WI38 (cell line): ENCODE measurements around the gene GPANK1.

Experiments
- H3K4me3 ChIP-seq: 2 replicates; pipeline ENCODE4 v1.5.1; 2011; ENCODE audit warnings: low read depth, mild to moderate bottlenecking, control low read depth, low read length
- TF ChIP-seq, protein P1 (sequence below): IDR thresholded peaks from 2 replicates; pipeline ENCODE4 v1.5.1; 2012; ENCODE audit warnings: low read depth, mild to moderate bottlenecking, control low read depth, low read length

GPANK1 gene

DNA sequence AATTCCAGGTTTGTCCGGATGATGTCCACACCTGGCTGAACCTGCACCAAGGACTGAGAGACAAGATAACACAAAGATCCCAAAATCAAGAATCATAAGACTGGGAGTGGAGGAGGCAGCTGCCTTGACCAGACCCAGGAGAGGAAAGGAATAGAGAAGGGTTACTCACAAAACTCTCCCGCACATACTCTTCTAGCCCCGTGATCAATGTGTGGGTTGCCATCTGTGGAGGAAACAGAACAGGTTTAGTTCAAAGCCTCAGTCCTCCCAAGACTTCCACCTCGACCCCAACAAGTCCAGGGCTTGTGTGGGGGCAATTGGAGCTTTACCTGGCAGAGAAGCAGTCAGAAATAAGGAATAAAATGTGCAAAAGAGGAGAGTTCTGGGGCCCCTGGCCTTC, 23.4 kb downstream of the GPANK1 start:
- TF ChIP-seq, protein P1, sequence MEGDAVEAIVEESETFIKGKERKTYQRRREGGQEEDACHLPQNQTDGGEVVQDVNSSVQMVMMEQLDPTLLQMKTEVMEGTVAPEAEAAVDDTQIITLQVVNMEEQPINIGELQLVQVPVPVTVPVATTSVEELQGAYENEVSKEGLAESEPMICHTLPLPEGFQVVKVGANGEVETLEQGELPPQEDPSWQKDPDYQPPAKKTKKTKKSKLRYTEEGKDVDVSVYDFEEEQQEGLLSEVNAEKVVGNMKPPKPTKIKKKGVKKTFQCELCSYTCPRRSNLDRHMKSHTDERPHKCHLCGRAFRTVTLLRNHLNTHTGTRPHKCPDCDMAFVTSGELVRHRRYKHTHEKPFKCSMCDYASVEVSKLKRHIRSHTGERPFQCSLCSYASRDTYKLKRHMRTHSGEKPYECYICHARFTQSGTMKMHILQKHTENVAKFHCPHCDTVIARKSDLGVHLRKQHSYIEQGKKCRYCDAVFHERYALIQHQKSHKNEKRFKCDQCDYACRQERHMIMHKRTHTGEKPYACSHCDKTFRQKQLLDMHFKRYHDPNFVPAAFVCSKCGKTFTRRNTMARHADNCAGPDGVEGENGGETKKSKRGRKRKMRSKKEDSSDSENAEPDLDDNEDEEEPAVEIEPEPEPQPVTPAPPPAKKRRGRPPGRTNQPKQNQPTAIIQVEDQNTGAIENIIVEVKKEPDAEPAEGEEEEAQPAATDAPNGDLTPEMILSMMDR: no peak
- H3K4me3 ChIP-seq: no peak overlapping the region

DNA sequence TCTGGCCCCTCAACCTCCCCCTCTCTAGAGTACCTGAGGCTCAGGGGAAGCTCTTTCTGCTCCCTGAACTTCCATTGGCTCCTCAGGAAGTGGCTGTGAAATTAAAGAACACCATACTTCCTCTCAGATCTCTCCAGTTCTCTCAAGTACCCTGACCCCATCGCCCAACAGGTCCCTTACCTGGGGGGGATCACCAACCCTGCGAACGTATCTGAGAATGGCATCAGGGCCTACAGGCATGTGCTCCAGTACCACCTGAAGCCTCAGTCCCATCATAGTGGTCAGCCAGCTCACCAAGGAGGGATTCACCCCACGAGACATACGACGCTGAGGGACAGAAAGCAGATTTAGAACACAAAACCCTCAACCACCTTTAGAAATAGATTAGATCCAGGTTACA, 24.2 kb downstream of the GPANK1 start:
- TF ChIP-seq, protein P1: no peak
- no peak overlapping the region for H3K4me3 ChIP-seq

DNA sequence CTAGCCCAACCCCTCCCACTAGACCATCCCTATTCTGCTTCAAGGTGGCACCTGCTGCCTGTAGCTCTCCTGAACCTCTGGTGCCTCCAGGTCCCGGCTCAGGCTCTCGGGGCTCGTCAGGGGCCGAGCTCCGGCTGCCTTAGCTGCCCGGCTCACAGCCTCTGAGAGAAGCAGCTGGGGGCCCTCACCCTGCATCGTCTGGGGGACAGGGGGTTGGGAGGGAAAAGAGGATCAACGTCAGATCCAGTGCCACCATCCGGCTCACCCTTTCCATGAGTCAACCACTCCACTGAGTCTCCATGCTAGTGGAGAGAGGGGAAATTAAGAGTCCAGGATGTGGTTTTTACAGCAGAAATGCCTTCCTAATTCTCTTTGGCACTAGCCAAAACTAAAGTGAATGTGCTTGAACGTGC, 25.3 kb downstream of the GPANK1 start:
- TF ChIP-seq, protein P1: no peak
- H3K4me3 ChIP-seq: no peak overlapping the region

DNA sequence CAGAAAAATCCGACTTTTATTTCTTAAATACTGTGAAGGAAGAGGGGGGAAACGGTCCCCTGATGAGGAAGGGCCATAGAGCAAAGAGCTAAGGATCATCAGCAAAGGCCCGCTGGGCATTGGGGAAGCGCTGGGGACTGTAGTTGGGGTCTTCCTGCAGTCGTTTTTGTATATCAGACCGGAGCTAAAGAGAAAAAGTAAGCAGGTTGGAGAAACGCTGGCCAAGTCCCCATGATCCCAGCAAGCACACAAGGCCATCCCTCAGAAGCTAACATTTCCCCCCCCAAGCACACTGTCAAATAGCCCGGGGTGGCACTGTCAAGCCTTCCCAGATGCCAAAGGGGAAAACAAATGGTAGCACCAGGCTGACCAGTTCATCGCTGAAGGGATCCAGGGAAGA, 25.8 kb downstream of the GPANK1 start:
- H3K4me3 ChIP-seq: no peak overlapping the region
- TF ChIP-seq, protein P1: no peak

DNA sequence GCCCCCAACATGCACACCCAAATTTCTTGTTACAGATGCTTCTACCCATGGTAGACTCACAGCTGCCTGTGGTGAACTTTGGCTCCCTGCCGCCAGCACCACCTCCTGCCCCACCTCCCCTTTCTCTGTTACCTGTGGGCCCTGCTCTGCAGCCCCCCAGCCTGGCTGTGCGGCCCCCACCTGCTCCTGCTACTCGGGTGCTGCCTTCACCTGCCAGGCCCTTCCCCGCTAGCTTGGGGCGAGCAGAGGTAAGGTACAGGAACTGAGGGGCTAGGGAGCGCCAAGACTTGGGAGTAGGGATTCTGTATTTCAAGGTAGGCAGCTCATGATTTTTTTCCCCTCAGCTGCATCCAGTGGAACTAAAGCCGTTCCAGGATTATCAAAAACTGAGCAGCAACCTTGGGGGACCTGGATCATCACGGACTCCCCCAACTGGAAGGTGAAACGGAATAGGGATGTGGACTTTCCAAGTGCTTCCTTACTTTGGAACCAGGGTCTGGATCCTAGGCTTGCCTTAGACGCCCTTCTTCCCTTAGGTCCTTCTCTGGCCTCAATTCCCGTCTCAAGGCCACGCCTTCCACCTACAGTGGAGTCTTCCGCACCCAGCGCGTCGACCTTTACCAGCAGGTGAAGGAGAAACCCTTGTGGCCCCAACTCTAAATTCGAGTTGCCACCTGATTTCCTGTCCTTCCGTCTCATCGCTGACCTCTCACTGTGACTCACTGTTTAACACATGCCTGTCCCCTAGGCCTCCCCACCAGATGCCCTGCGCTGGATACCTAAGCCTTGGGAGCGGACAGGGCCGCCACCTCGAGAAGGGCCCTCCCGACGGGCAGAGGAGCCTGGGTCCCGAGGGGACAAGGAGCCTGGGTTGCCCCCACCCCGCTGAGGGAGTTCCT, 27.9 kb downstream of the GPANK1 start:
- TF ChIP-seq, protein P1: no peak

DNA sequence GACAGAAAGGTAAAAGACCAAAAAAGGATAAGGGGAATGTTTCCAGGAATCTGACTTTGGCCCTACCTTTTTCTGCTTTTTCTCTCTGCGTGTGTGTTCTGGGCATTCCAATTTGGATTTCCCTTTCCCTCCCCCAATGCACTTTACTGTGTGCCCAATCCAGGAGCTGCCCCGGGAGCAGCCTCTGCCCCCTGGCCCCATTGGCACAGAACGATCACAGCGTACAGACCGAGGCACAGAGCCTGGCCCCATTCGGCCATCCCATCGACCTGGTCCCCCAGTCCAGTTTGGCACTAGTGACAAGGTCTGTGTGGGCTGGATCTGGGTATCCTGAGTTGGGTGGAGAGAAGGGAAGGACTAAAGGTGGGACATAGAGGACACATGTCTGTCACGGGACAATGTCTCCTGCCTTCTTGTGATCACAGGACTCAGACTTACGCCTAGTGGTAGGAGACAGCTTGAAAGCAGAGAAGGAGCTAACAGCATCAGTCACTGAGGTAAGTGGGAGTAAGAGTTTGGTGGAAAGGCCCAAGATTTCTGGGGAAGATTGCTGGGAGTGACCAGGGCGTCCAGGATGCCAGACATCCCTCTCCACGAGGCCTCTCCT, 29.7 kb downstream of the GPANK1 start:
- H3K4me3 ChIP-seq: no peak overlapping the region
- TF ChIP-seq, protein P1: no peak

More for the DNA sequence above, 27.9 kb downstream of the GPANK1 start:
- no peak overlapping the region for H3K4me3 ChIP-seq

DNA sequence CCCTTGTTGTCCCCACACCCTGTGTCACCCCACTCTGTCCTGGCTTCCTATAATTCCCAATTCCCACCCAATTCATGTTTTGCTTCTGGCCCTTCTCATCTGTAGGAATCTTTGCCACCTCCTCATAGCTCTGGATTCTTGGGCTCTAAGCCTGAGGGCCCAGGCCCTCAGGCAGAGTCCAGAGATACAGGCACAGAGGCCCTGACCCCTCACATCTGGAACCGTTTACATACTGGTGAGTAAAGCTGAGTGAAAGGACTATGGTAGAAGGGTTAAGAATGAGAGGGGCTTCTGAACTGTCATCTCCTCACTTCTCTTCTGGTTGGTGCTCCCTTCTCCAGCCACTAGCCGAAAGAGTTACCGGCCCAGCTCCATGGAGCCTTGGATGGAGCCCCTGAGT, 30.7 kb downstream of the GPANK1 start:
- no peak overlapping the region for H3K4me3 ChIP-seq
- TF ChIP-seq, protein P1: no peak
